Measurements from ENCODE around the gene FAM169A.

The FAM169A gene

GRCh38 chr5:74850789-74851425 lies 15.3 kb downstream of the FAM169A start:
- no peak overlapping the region for H3K4me3 ChIP-seq (ENCODE audit: low read depth, low read length)
- DNase-seq (ENCODE audit: low read depth), result no peak
- TF ChIP-seq CTCF (IDR thresholded peaks at IDR 0.05; ENCODE audit: control insufficient read depth, extremely low read depth, insufficient read depth), result no peak

GRCh38 chr5:74850030-74850429 lies 16.2 kb downstream of the FAM169A start:
- TF ChIP-seq CTCF (IDR thresholded peaks at IDR 0.05; ENCODE audit: control insufficient read depth, extremely low read depth, insufficient read depth), result no peak
- no peak overlapping the region for H3K4me3 ChIP-seq (ENCODE audit: low read depth, low read length)
- DNase-seq (ENCODE audit: low read depth), result no peak

- TF ChIP-seq CTCF (IDR thresholded peaks at IDR 0.05; ENCODE audit: control insufficient read depth, extremely low read depth, insufficient read depth), result no peak
- no peak for DNase-seq (ENCODE audit: low read depth)
- no peak overlapping the region for H3K4me3 ChIP-seq (ENCODE audit: low read depth, low read length)
Observed at GRCh38 chr5:74848553-74849025, 17.6 kb downstream of the FAM169A start.

- no peak for TF ChIP-seq CTCF (IDR thresholded peaks at IDR 0.05; ENCODE audit: control insufficient read depth, extremely low read depth, insufficient read depth)
- no peak overlapping the region for H3K4me3 ChIP-seq (ENCODE audit: low read depth, low read length)
- DNase-seq (ENCODE audit: low read depth), result no peak
Observed at GRCh38 chr5:74839229-74839628, 27.0 kb downstream of the FAM169A start.

GRCh38 chr5:74838262-74838661 lies 27.9 kb downstream of the FAM169A start:
- DNase-seq (ENCODE audit: low read depth), result no peak
- no peak for TF ChIP-seq CTCF (IDR thresholded peaks at IDR 0.05; ENCODE audit: control insufficient read depth, extremely low read depth, insufficient read depth)

GRCh38 chr5:74837115-74837514 lies 29.1 kb downstream of the FAM169A start:
- no peak for TF ChIP-seq CTCF (IDR thresholded peaks at IDR 0.05; ENCODE audit: control insufficient read depth, extremely low read depth, insufficient read depth)
- DNase-seq (ENCODE audit: low read depth), result no peak
- no peak overlapping the region for H3K4me3 ChIP-seq (ENCODE audit: low read depth, low read length)

More at GRCh38 chr5:74838262-74838661, 27.9 kb downstream of the FAM169A start:
- no peak overlapping the region for H3K4me3 ChIP-seq (ENCODE audit: low read depth, low read length)

All from LNCaP clone FGC (cell line).